Activated CD8-positive, alpha-beta memory T cell treated with anti-CD3 and anti-CD28 coated beads for 1 hour (primary cell): ENCODE results near the gene FOXC1.

Experiments
- DNase-seq, 2 donors: peaks; one replicate each; pipeline ENCODE4 v3.0.0-alpha.2; 2020; ENCODE audit warnings: low read depth in 1 of 2; ENCODE audit errors: extremely low read depth in 1 of 2

The FOXC1 gene

DNA sequence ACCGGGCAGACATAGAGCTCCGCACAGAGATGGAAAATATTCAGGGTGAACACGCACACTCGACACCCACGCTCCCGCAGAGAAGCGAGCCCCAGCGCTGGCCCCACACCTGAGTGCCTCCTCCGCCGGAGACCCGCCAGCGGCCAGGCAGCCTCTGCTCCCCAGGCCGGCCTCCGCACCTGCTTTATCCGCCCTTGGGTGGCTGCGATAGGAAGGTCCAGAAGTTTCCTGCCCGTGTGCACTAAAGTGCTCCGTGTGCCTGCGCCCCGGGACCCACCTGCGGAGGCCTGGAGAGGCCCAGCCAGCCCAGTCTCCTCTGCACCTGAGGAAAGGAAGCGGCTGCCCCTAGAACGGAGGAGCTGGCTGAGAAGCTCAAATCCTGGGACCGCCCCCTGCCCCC, 10.8 kb upstream of the FOXC1 start:
- no peak for DNase-seq

- no peak for DNase-seq
These were observed 10.2 kb upstream of the FOXC1 start for GRCh38 chr6:1599469-1599868.

- no peak for DNase-seq
These were observed 9.5 kb upstream of the FOXC1 start for GRCh38 chr6:1600063-1600763.

- no peak for DNase-seq
These were observed 9.0 kb upstream of the FOXC1 start for GRCh38 chr6:1600764-1601157.

- no peak for DNase-seq
These were observed 8.3 kb upstream of the FOXC1 start for GRCh38 chr6:1601158-1602048.

- DNase-seq = no peak
These were observed 7.5 kb upstream of the FOXC1 start for GRCh38 chr6:1602049-1602713.

GRCh38 chr6:1603708-1604107, 6.0 kb upstream of the FOXC1 start:
- DNase-seq = no peak

DNA sequence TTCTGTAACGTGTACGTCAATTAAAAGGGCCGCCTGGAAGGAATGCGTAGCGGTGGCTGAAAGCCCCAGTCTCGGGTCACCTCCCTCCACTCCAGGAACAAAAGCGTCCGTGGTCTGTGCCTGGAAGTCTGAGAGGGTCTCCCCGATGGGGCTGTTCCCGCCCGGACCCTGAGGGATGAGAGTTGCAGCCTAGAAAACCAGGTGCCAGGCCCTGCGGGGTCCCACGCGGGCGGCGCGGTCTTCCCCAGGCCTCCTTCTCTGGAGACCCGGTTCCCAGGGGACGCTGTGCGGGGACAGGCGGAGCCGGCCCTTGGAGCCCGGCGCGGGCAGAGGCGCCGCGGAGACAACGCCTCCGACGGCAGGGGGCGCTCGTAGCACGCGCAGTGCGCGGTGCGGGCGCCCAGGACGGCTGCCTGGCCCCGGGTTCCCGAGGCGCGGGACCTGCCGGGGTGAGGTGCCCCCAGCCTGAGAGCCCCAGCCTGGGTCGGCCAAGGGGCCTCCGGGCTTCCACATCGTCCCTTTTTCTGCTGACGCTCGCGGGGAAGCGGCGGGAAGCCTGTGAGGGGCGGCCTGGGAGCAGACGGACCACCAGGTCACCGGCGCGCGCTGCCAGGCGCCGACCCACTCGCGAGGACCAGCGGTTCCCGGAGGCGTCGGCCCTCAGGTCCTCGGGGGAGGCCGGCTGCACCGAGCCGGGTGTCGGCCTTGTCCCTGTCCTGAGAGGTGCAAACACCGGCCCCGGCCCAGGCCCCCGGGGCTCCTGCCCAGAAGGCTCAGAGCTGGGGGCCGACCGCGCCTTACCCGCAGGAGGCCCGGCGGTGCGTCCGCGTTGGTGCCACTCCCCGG, 5.3 kb upstream of the FOXC1 start:
- peak in 1 of 2 donors; percentile 59 for DNase-seq

GRCh38 chr6:1605004-1605892, 4.5 kb upstream of the FOXC1 start:
- no peak for DNase-seq

DNA sequence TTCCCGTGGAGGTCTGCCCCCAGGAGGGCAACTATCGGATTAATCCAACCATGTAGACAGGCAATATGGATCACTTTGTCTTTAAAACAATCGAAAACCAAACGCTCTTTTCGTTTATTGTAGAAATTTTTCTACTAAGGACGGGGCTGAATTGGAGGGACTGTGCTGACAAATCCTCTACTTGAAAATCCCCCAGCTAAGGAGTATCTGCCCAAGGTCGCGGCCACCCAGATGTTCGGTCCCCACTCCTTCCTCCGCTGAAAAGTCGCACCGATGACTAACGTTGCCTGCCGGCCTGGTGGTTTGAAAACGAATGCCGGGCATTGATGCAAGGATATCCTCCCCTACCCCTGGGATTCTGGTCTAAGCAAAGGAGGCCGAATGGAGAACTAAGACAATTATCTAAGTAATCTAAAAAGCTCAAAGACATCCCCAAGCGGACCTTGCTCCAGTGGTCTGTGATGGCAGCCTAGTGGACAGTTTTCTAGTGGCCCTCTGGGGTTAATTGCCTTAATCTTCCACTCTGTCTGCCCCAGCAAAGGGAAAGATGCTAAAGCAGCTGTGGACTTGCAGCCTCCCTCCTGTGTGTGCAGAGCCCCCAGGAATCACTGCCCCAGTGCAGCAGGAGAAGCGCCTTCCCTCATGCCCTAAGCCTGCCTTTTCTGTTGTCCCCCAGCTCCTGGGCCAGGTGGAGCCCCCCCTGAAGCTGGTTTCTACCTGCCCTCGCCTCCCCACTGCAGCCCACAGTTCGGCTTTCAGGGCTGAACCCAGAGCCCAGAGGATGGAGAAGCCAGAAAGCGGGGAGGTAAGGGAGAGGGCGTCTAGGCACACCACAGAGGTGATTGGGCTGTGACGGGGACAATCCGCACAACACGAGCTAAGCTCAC, 3.6 kb upstream of the FOXC1 start:
- no peak for DNase-seq

GRCh38 chr6:1606780-1607515, 2.8 kb upstream of the FOXC1 start:
- no peak for DNase-seq

DNA sequence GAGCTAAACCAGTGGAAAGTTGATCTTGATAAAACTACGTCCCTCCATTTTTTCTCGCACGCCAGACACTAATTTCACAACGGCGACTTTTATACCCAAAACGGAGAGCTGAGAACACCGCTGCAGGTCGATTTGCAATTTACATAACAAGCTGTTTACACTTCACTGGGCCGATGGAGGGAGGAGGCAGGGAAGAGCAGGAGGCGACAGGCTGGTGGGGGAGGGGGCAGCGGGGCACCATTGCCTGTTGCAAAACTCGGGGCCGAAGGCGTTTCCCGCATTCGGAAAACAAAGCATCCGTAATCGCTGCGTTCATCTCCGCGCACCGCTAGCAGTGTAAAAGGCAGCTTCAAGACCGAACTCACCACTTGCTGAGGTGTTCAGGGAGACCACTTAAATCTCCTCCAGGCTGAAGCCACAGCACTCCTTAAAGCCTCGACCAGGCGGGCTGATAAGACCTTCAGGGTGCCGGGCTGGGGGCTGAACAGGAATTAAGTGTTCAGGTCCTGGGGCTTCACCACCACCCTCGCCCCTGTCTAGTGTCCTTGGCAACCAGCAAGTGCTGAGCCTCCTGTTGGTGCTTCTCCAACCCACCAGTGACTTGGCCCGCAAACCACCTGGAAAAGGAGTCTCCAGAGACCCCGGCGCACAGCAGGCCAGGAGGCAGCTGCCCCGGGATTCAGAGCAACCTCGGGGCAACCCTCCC, 2.0 kb upstream of the FOXC1 start:
- DNase-seq = no peak

DNA sequence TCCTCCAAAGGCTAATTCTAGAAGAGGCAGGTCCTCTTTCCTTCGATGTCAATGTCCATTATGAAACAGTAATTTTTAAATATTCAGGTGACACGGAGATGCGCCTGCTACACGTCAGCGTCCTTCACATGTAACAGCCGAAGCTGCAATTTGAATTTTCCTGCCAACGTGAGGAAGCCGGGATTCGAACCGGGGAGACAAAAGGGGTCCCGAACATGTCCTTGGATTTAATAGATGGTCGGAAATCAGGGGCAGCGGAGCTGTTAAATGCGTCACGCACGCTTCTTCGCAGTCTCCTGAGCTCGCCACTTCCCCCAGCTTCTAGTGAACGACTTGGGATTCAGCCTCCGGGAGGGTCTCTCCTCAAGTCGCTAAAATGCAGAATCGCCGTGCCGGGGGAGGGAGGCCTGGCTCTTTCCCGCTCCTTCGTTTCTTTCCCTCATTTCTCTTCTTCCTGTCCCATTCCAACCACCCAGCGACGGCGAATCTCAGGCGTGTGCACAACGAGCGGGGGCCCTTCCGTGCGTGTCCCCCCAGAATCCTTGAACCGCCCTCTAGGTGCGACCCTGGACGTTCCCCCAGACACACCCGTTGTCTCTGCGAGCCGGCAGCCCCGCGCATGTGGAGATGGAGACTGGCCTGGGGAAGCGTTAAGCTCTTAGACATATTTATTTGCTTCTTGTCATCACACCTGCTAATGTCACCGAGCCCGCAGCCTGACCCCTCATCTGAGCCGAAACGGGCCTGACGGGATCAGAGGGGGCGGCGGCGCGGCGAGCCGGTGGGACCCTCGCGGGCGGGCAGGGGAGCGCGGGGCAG, 1.3 kb upstream of the FOXC1 start:
- no peak for DNase-seq

DNA sequence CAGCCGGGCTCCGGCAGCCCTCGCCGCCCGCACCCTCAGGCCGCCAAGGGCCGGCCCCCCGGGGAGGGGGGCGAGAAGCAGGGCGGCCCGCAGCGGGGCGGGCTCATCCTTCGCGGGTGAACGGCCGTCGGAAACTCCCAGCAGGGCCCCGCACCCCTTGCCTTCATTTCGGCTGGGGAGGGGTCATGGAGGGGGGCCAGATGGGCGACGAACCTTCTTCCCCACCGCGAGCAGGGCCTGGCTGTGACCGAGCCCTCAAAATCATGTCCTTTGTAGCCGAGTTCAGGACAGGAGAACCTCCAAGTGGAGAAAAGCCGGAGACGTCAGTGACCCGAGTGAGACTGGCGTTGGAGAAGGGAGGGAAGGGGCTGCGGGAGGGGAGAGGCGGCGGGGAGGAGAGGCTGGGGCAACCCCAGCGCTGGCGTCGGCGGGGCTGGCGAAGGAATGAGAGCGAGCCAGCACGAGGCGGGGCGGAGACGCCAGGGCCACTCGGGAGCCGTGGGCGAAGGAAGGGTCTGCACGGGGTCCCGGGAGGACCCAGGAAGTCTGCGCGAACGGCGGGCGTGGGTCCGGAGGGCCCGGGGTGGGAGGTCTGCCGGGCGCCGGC, 571 bp upstream of the FOXC1 start:
- DNase-seq = no peak

DNA sequence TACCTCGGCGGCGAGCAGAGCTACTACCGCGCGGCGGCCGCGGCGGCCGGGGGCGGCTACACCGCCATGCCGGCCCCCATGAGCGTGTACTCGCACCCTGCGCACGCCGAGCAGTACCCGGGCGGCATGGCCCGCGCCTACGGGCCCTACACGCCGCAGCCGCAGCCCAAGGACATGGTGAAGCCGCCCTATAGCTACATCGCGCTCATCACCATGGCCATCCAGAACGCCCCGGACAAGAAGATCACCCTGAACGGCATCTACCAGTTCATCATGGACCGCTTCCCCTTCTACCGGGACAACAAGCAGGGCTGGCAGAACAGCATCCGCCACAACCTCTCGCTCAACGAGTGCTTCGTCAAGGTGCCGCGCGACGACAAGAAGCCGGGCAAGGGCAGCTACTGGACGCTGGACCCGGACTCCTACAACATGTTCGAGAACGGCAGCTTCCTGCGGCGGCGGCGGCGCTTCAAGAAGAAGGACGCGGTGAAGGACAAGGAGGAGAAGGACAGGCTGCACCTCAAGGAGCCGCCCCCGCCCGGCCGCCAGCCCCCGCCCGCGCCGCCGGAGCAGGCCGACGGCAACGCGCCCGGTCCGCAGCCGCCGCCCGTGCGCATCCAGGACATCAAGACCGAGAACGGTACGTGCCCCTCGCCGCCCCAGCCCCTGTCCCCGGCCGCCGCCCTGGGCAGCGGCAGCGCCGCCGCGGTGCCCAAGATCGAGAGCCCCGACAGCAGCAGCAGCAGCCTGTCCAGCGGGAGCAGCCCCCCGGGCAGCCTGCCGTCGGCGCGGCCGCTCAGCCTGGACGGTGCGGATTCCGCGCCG, 994 bp downstream of the FOXC1 start:
- no peak for DNase-seq

DNA sequence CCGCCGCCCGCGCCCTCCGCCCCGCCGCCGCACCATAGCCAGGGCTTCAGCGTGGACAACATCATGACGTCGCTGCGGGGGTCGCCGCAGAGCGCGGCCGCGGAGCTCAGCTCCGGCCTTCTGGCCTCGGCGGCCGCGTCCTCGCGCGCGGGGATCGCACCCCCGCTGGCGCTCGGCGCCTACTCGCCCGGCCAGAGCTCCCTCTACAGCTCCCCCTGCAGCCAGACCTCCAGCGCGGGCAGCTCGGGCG, 1.5 kb downstream of the FOXC1 start:
- no peak for DNase-seq
